ENCODE data around the gene ANO1.

GRCh38 chr11:70146895-70147520, 68.9 kb downstream of the ANO1 start:
- TF ChIP-seq, protein P1, sequence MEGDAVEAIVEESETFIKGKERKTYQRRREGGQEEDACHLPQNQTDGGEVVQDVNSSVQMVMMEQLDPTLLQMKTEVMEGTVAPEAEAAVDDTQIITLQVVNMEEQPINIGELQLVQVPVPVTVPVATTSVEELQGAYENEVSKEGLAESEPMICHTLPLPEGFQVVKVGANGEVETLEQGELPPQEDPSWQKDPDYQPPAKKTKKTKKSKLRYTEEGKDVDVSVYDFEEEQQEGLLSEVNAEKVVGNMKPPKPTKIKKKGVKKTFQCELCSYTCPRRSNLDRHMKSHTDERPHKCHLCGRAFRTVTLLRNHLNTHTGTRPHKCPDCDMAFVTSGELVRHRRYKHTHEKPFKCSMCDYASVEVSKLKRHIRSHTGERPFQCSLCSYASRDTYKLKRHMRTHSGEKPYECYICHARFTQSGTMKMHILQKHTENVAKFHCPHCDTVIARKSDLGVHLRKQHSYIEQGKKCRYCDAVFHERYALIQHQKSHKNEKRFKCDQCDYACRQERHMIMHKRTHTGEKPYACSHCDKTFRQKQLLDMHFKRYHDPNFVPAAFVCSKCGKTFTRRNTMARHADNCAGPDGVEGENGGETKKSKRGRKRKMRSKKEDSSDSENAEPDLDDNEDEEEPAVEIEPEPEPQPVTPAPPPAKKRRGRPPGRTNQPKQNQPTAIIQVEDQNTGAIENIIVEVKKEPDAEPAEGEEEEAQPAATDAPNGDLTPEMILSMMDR (IDR thresholded peaks at IDR 0.05), result no peak
- no peak for TF ChIP-seq POLR2AphosphoS5 (IDR thresholded peaks at IDR 0.05)

Measured in breast epithelium (tissue), 3 donors.